ENCODE measurements around the gene GABRR2. TPM values are rescaled to one million over a fixed set of nuclear protein-coding genes. Genes with fewer than 3 reads are reported as not detected.
A peak's percentile ranks its signal among the peaks of the same experiment; 100 is the strongest.

GABRR2 gene
- total RNA-seq, 3 donors from 2014 or later (not counting 1 experiment from before 2014, with no cell fraction given): 0.57 to 2.2 (median 1.0) TPM

DNA sequence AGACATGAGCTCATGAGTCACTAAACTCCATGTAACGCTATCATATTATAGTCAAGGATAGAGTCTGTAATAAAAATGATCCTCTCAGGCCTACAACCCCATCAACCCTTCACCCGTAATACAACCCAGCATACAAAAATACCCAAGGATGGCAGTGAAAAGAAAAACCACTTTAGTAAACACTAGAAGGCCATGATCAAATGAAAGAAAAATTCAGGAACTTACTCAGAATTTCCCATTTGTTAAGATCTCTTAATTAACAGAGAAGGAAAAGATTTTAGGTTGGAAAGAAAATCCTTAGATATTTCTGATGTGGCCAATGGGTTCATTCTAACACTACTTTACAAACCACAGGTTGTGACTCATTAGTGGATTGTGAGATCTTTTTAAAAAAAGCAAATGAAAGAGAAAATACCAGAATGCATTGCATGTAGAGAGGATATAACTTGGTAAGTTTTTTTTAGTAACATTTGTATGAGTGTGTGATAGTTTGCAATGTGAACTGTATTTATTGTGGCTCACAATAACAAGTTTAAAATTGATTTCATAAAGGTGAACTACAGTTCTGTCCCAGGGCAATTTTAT lies 45.4 kb upstream of the GABRR2 start:
- H3K27me3 ChIP-seq (ENCODE audit: control insufficient read depth, insufficient read depth, low read length): no peaks in the 10 kb centered on the region
- intact Hi-C loops (cut with micrococcal nuclease): no loop called here
- no peak overlapping the region for H3K27ac ChIP-seq (ENCODE audit: low read length)
- Mint-ChIP-seq H3K27ac (no peak overlapping the region), H3K27me3 (ENCODE audit: low read depth in 2 of 2) (peaks cover 0 to 9% of the 10 kb centered on the region in 2 donors), H3K9me3 (no peaks in the 10 kb centered on the region), H3K36me3 (no peaks in the 10 kb centered on the region), H3K4me1 (peaks cover 13 to 14% of the 10 kb centered on the region in 2 donors), H3K4me3 (no peak overlapping the region)
- H3K9me3 ChIP-seq (ENCODE audit: control insufficient read depth, insufficient read depth, low read length): no peaks in the 10 kb centered on the region
- H3K4me3 ChIP-seq (ENCODE audit: low read length): no peak overlapping the region
- 89% methylated on average over 2 of the region's 2 CpGs for WGBS (ENCODE audit: insufficient coverage)
- peaks cover 2% of the 10 kb centered on the region for H3K4me1 ChIP-seq (ENCODE audit: control insufficient read depth, insufficient read depth, low read length)
- peak in 1 of 3 donors; percentile 61 for ATAC-seq
- TF ChIP-seq, protein P1, sequence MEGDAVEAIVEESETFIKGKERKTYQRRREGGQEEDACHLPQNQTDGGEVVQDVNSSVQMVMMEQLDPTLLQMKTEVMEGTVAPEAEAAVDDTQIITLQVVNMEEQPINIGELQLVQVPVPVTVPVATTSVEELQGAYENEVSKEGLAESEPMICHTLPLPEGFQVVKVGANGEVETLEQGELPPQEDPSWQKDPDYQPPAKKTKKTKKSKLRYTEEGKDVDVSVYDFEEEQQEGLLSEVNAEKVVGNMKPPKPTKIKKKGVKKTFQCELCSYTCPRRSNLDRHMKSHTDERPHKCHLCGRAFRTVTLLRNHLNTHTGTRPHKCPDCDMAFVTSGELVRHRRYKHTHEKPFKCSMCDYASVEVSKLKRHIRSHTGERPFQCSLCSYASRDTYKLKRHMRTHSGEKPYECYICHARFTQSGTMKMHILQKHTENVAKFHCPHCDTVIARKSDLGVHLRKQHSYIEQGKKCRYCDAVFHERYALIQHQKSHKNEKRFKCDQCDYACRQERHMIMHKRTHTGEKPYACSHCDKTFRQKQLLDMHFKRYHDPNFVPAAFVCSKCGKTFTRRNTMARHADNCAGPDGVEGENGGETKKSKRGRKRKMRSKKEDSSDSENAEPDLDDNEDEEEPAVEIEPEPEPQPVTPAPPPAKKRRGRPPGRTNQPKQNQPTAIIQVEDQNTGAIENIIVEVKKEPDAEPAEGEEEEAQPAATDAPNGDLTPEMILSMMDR (IDR thresholded peaks at IDR 0.05): no peak
- peak in 1 of 2 donors; percentile 32 for DNase-seq
- H3K36me3 ChIP-seq (ENCODE audit: control insufficient read depth, insufficient read depth, low read length): no peaks in the 10 kb centered on the region

DNA sequence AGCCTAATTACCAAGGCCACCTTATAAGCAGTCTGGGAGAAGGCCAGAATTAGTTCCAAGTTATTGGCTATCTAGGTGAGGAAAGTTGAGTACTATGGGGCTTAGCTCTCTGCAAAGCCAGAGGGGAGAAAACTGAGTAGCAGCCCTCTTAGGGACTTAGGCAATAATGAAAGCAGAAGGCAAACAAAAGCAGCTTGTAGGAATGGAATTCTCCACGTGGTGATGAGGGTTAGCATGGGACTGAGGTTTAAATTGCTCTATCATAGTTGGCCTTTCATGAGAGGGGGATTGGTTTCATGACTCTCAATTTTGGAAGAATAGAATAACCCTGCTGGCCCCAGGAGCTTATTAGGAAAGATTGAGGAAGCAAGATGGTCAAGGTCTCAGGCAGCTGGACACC lies 44.5 kb upstream of the GABRR2 start:
- Mint-ChIP-seq H3K9me3 (no peaks in the 10 kb centered on the region), H3K36me3 (no peaks in the 10 kb centered on the region), H3K27me3 (ENCODE audit: low read depth in 2 of 2) (peaks cover 0 to 5% of the 10 kb centered on the region in 2 donors), H3K4me1 (peaks cover 13 to 14% of the 10 kb centered on the region in 2 donors), H3K4me3 (no peak overlapping the region), H3K27ac (no peak overlapping the region)
- Histone ChIP-seq H3K4me1 (ENCODE audit: control insufficient read depth, insufficient read depth, low read length) (peaks cover 2% of the 10 kb centered on the region), H3K36me3 (ENCODE audit: control insufficient read depth, insufficient read depth, low read length) (no peaks in the 10 kb centered on the region), H3K27ac (ENCODE audit: low read length) (no peak overlapping the region), H3K27me3 (ENCODE audit: control insufficient read depth, insufficient read depth, low read length) (no peaks in the 10 kb centered on the region), H3K4me3 (ENCODE audit: low read length) (no peak overlapping the region), H3K9me3 (ENCODE audit: control insufficient read depth, insufficient read depth, low read length) (no peaks in the 10 kb centered on the region)
- TF ChIP-seq, protein P1 (IDR thresholded peaks at IDR 0.05): no peak
- intact Hi-C loops (cut with micrococcal nuclease): no loop called here
- ATAC-seq (no peak), DNase-seq (no peak)
- 33% methylated on average over 1 of the region's 1 CpG for WGBS (ENCODE audit: insufficient coverage)

DNA sequence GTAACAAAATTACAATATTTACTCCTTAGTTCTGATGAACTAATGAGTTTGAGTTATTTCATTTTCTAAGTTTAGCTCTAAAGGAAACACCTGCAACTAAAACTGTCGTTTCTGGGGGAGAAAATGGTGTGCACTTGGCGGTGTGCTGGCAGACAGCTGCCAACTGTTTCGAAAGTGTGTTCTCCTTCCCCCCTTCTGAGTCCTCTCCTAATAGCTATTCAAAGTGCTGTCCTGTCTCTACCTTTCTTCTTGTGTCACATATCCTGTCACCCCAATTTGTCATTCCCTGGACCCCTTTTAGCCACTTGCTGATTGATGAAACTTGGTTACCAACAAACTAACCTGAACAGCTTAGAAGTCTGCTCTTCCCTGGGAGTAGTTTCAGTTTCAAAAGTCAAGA lies 42.3 kb upstream of the GABRR2 start:
- no peaks in the 10 kb centered on the region for H3K9me3 ChIP-seq (ENCODE audit: control insufficient read depth, insufficient read depth, low read length)
- Mint-ChIP-seq H3K9me3 (no peaks in the 10 kb centered on the region), H3K4me3 (peak overlapping the region; percentile 84), H3K27me3 (ENCODE audit: low read depth in 2 of 2) (no peaks in the 10 kb centered on the region), H3K36me3 (no peaks in the 10 kb centered on the region), H3K4me1 (peaks cover 18 to 25% of the 10 kb centered on the region in 2 donors), H3K27ac (peak overlapping the region; percentile 60 to 89)
- intact Hi-C loops (cut with micrococcal nuclease): no loop called here
- H3K27ac ChIP-seq (ENCODE audit: low read length): peak overlapping the region; percentile 83
- WGBS (ENCODE audit: insufficient coverage): 0% methylated on average over 3 of the region's 3 CpGs
- H3K4me3 ChIP-seq (ENCODE audit: low read length): peak overlapping the region; percentile 29
- TF ChIP-seq, protein P1 (IDR thresholded peaks at IDR 0.05): no peak
- no peaks in the 10 kb centered on the region for H3K27me3 ChIP-seq (ENCODE audit: control insufficient read depth, insufficient read depth, low read length)
- no peaks in the 10 kb centered on the region for H3K36me3 ChIP-seq (ENCODE audit: control insufficient read depth, insufficient read depth, low read length)
- ATAC-seq: no peak
- DNase-seq: peak in 1 of 2 donors; percentile 50
- H3K4me1 ChIP-seq (ENCODE audit: control insufficient read depth, insufficient read depth, low read length): peaks cover 8% of the 10 kb centered on the region

All from natural killer cell (primary cell).